ENCODE data around the gene GGCX.
"Not testable (repeated sequence)": the region's sequence is repeated elsewhere in the genome, so short reads cannot be mapped to it uniquely, and the experiment has no call there.

The GGCX gene

GRCh38 chr2:85594715-85595300 is 33.5 kb upstream of the GGCX start:
- ChIA-PET CTCF (interaction anchor here (1.0 to 2.2 kb wide), 4 partner anchors 10 to 43 kb away, joined by 3 to 10 read pairs (median 6); partner anchors contain the start of gene VAMP5), POLR2A (interaction anchor here (0.6 to 1.6 kb wide), 11 partner anchors 9 to 423 kb away, joined by 3 to 9 read pairs (median 4); partner anchors contain the start of genes C2orf68, GGCX and MAT2A)
- no peak for DNase-seq (ENCODE audit: extremely low spot score)
- no peak for TF ChIP-seq CTCF (IDR thresholded peaks at IDR 0.05; ENCODE audit: control extremely low read depth, extremely low read depth, low read depth, missing control alignments)

DNA sequence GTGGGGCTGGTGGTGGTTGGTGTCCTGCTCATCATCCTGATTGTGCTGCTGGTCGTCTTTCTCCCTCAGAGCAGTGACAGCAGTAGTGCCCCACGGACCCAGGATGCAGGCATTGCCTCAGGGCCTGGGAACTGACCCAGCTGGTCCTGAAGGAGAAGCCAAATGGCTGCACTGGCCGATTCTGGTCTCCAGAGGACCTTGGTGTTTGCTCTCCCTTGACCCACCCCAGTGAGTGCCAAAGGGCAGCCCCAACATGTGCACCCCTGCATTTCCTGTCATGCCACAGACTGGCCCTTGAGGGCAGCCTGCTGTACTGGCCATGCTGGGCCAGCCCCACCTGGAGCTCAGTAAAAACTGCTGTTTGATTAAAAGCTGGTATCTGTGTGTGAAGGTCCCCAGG is 31.7 kb upstream of the GGCX start:
- ChIA-PET CTCF (interaction anchor here (0.9 to 2.2 kb wide), 2 partner anchors 10 to 42 kb away, joined by 3 to 7 read pairs; partner anchors contain the start of gene VAMP5), POLR2A (interaction anchor here (0.7 kb wide), 1 partner anchor 45 kb away, joined by 4 read pairs; no protein-coding TSS in a partner anchor)
- TF ChIP-seq CTCF (IDR thresholded peaks at IDR 0.05; ENCODE audit: control extremely low read depth, extremely low read depth, low read depth, missing control alignments) = no peak
- DNase-seq (ENCODE audit: extremely low spot score) = no peak

DNA sequence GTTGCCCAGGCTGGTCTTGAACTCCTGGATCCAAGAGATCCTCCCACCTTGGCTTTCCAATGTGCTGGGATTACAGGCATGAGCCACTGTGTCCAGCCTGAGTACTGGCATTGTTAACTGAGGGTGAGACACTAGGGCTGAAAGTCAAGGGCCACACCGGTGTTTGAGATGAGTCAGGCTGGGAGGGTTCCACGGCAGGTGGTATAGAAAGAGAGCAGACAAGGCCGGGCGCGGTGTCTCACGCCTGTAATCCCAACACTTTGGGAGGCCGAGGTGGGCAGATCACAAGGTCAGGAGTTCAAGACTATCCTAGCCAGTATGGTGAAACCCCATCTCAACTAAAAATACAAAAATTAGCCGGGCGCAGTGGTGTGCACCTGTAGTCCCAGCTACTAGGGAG is 31.0 kb upstream of the GGCX start:
- CTCF ChIA-PET = interaction anchor here (0.9 to 1.0 kb wide), 2 partner anchors 41 to 44 kb away, joined by 3 read pairs; no protein-coding TSS in a partner anchor
- DNase-seq (ENCODE audit: extremely low spot score) = not testable (repeated sequence)
- POLR2A ChIA-PET = interaction anchor here (0.7 kb wide), 2 partner anchors 25 to 136 kb away, joined by 3 to 5 read pairs; no protein-coding TSS in a partner anchor

DNA sequence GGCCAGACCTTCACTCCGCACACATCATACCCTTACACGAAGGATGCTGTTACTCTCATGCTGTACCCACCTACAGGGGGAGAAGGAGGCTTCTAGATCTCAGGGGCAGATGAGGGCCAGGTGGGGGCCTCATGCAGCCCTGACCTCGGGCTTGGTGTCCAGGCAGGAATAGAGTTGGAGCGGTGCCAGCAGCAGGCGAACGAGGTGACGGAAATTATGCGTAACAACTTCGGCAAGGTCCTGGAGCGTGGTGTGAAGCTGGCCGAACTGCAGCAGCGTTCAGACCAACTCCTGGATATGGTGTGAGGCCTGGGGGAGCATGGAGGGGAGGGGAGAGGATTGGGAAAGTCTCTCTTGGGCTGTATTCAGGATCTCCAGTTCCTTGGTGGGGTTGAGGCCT is 30.3 kb upstream of the GGCX start:
- DNase-seq (ENCODE audit: extremely low spot score) = no peak
- CTCF ChIA-PET = interaction anchor here (1.0 to 2.1 kb wide), 2 partner anchors 9 to 45 kb away, joined by 3 to 4 read pairs; no protein-coding TSS in a partner anchor
- POLR2A ChIA-PET = no interaction called here
- no peak for TF ChIP-seq CTCF (IDR thresholded peaks at IDR 0.05; ENCODE audit: control extremely low read depth, extremely low read depth, low read depth, missing control alignments)

DNA sequence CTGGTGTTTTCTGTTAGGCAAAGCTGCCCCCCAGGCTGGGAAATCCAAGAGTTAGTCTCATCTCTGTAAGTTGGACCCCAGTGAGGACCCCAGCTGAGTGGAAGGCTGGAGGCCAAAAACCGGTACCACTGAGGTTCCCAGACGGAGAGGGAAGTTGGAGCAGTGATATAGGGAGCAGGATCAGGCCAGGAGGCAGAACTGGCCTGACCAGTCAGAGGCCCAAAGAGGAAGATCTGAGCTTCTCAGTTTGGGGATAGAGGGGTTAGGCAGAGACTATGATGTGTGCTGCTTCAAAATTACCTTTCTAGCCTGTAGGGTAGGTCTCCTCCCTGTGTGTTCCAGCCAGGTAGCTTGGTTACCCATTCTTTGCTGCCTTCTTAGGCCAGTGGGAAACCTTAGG is 29.7 kb upstream of the GGCX start:
- DNase-seq (ENCODE audit: extremely low spot score) = no peak
- TF ChIP-seq CTCF (IDR thresholded peaks at IDR 0.05; ENCODE audit: control extremely low read depth, extremely low read depth, low read depth, missing control alignments) = no peak
- ChIA-PET POLR2A (no interaction called here), CTCF (interaction anchor here (0.8 to 2.1 kb wide), 3 partner anchors 10 to 46 kb away, joined by 3 to 6 read pairs (median 4); partner anchors contain the start of gene TMEM150A)

DNA sequence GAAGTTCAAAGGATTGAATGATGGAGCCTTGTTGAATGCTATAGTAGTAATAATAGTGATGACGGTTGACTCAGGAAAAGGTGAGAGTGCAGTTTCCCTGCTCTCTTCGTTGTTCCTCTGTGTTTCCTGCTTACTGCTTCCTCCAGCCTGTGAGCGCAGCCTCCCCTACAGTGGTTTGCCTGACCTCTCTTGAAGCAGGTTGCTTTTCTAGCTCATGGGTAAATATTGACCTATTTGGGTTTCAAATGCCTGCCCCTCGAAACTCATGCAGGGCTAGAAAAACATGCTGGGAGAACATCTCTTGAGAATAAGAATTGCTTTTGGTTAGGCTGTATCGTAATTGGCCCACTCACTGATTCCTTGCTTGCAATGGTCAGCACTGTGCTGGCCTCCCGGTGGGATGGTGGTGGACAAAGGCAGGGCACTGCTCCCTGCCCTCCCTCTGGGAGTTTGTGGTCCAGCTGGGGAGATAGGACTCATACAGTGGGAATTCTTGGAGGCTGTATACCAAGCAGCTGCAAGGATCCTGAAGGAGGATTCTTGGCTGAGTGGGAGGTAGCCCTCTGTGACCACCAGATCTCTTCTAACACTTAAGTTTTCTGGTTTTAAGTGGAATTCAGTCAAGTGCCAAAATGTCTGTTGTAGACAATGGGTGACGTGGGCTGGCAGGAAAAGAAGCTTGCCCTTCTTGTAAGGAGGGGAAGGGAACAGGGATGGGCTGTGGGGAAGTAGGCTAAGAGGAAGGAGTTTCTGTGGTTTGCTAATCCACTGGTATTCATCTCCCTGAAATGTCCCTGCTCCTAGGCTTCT is 28.9 kb upstream of the GGCX start:
- ChIA-PET POLR2A (no interaction called here), CTCF (interaction anchor here (0.8 to 2.1 kb wide), 3 partner anchors 10 to 47 kb away, joined by 3 to 6 read pairs (median 4); partner anchors contain the start of gene TMEM150A)

More for the DNA sequence above, 28.9 kb upstream of the GGCX start:
- DNase-seq (ENCODE audit: extremely low spot score) = no peak
- no peak for TF ChIP-seq CTCF (IDR thresholded peaks at IDR 0.05; ENCODE audit: control extremely low read depth, extremely low read depth, low read depth, missing control alignments)

All from GM10248 (cell line).